HEK293T (cell line): ENCODE measurements around the gene RPS17.

Experiments used
- FOXA1 ChIP-seq: fragments of 450-650 bp; IDR thresholded peaks from 2 replicates; pipeline ENCODE4 v1.6.1; 2016; ENCODE audit warnings: mild to moderate bottlenecking
- FOXM1 ChIP-seq: fragments of 450-650 bp; IDR thresholded peaks from 2 replicates; pipeline ENCODE4 v1.6.1; 2017; ENCODE audit warnings: mild to moderate bottlenecking, borderline replicate concordance
- L3MBTL2 ChIP-seq: fragments of 450-650 bp; conservative IDR thresholded peaks from 2 replicates; pipeline ENCODE4 v1.6.1; 2016; ENCODE audit warnings: mild to moderate bottlenecking
- LEF1 ChIP-seq: fragments of 450-650 bp; IDR thresholded peaks from 2 replicates; pipeline ENCODE4 v1.6.1; 2017; ENCODE audit warnings: mild to moderate bottlenecking, borderline replicate concordance
- PKNOX1 ChIP-seq: fragments of 450-650 bp; IDR thresholded peaks from 2 replicates; pipeline ENCODE4 v1.6.1; 2016
- SP1 ChIP-seq: fragments of 450-650 bp; IDR thresholded peaks from 2 replicates; pipeline ENCODE4 v1.6.1; 2017
- SUZ12 ChIP-seq: fragments of 450-650 bp; IDR thresholded peaks from 2 replicates; pipeline ENCODE4 v1.6.1; 2016; ENCODE audit warnings: mild to moderate bottlenecking
- TARDBP ChIP-seq: fragments of 450-650 bp; IDR thresholded peaks from 2 replicates; pipeline ENCODE4 v1.6.1; 2016
- ZNF384 ChIP-seq: fragments of 450-650 bp; IDR thresholded peaks from 2 replicates; pipeline ENCODE4 v1.6.1; 2016

DNA sequence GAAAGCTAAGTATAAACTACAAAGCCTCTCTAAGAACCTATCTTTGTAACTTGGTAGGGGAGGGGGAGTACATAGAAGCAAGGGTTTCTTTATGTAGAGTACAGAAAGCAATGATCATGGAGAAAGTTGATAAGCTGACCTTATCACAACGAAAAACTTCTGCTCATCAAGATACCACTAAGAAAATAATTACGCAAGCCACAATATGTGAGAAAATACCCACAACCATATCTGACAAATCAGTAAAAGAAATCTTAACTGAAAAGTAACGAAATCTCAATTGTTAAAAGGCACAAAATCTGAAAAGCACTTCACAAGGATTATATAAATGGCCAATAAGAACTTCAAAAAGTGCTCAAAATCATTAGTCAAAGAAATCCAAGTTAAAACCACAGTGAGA lies 35.1 kb upstream of the RPS17 start:
- no peak for TF ChIP-seq TARDBP
- TF ChIP-seq FOXA1, result no peak
- no peak for TF ChIP-seq LEF1
- TF ChIP-seq FOXM1, result no peak
- no peak for TF ChIP-seq SUZ12
- TF ChIP-seq PKNOX1, result no peak
- TF ChIP-seq L3MBTL2, result no peak
- no peak for TF ChIP-seq ZNF384
- no peak for TF ChIP-seq SP1
